GM23338 (cell line): ENCODE data around the gene HTR3B. TPM values are rescaled to one million over a fixed set of nuclear protein-coding genes. Genes with fewer than 3 reads are reported as not detected.

Source experiments
- ATAC-seq: fragments of 200-7000 bp; cut with Tn5 transposase; 3 replicates; pipeline ENCODE4 v1.9.1; 2020
- DNase-seq: peaks from one replicate; pipeline ENCODE4 v3.0.0-alpha.2; 2015; ENCODE audit warnings: low spot score
- H2AFZ ChIP-seq: fragments of 200-600 bp; sonication (generic); 2 replicates; pipeline ENCODE4 v1.8.0; 2016; ENCODE audit warnings: antibody characterized with exemption, mild to moderate bottlenecking, moderate library complexity
- H3F3A ChIP-seq: fragments of 200-600 bp; sonication (generic); replicated peaks from 2 replicates; pipeline ENCODE4 v1.8.0; 2017; ENCODE audit warnings: antibody characterized with exemption, mixed run types, low read depth
- H3K27ac ChIP-seq: fragments of 200-600 bp; sonication (generic); 2 replicates; pipeline ENCODE4 v1.6.1; 2016; ENCODE audit warnings: low read depth
- H3K27me3 ChIP-seq: fragments of 200-600 bp; sonication (generic); 2 replicates; pipeline ENCODE4 v1.8.0; 2016; ENCODE audit warnings: mild to moderate bottlenecking, mixed run types, moderate library complexity; ENCODE audit not compliant: insufficient read depth
- H3K36me3 ChIP-seq: fragments of 200-600 bp; sonication (generic); 2 replicates; pipeline ENCODE4 v1.8.0; 2016; ENCODE audit warnings: mild to moderate bottlenecking; ENCODE audit not compliant: insufficient read depth
- H3K4me1 ChIP-seq: fragments of 200-600 bp; sonication (generic); 2 replicates; pipeline ENCODE4 v1.8.0; 2016; ENCODE audit warnings: mild to moderate bottlenecking, moderate library complexity; ENCODE audit not compliant: insufficient read depth
- H3K4me2 ChIP-seq: fragments of 200-600 bp; sonication (generic); 2 replicates; pipeline ENCODE4 v1.7.1; 2017; ENCODE audit warnings: mixed run types
- H3K4me3 ChIP-seq: fragments of 200-600 bp; sonication (generic); 2 replicates; pipeline ENCODE4 v1.6.1; 2016; ENCODE audit warnings: mixed run types
- H3K79me2 ChIP-seq: fragments of 200-600 bp; sonication (generic); replicated peaks from 2 replicates; pipeline ENCODE4 v1.8.0; 2017; ENCODE audit warnings: mild to moderate bottlenecking; ENCODE audit not compliant: insufficient read depth
- H3K9me2 ChIP-seq: fragments of 200-600 bp; sonication (generic); 2 replicates; pipeline ENCODE4 v1.8.0; 2017; ENCODE audit not compliant: insufficient read depth
- H4K20me1 ChIP-seq: fragments of 200-600 bp; sonication (generic); replicated peaks from 2 replicates; pipeline ENCODE4 v1.8.0; 2017; ENCODE audit warnings: mild to moderate bottlenecking; ENCODE audit not compliant: insufficient read depth
- H3K27ac Mint-ChIP-seq: 2 replicates; pipeline ENCODE4 v1.8.0; 2020; ENCODE audit warnings: inconsistent platforms, mild to moderate bottlenecking, moderate library complexity, mixed read lengths
- H3K27me3 Mint-ChIP-seq: 3 replicates; pipeline ENCODE4 v1.8.0; 2022; ENCODE audit warnings: low read depth, mild to moderate bottlenecking, moderate library complexity, mixed read lengths, inconsistent platforms; ENCODE audit not compliant: insufficient read depth, poor library complexity
- H3K36me3 Mint-ChIP-seq: 3 replicates; pipeline ENCODE4 v1.8.0; 2021; ENCODE audit warnings: low read depth, mild to moderate bottlenecking, inconsistent platforms, moderate library complexity, mixed read lengths
- H3K4me1 Mint-ChIP-seq: 3 replicates; pipeline ENCODE4 v1.8.0; 2020; ENCODE audit warnings: mild to moderate bottlenecking, inconsistent platforms, mixed read lengths
- H3K4me3 Mint-ChIP-seq: 3 replicates; pipeline ENCODE4 v1.8.0; 2021; ENCODE audit warnings: moderate library complexity, mild to moderate bottlenecking, inconsistent platforms, mixed read lengths
- H3K9me3 Mint-ChIP-seq: 3 replicates; pipeline ENCODE4 v1.8.0; 2020; ENCODE audit warnings: moderate library complexity, mild to moderate bottlenecking, inconsistent platforms, mixed read lengths
- CTCF ChIP-seq, 2 experiments: fragments of 200-600 bp in 1 of 2; sonication (generic) in 1 of 2; conservative IDR thresholded peaks; 2 replicates each; pipeline versions ENCODE4 v1.5.1 to v1.6.1; 2016 to 2017; ENCODE audit warnings: antibody characterized with exemption in 2 of 2, low read depth in 2 of 2, mild to moderate bottlenecking in 2 of 2, moderate library complexity in 1 of 2
- JUNB ChIP-seq: IDR thresholded peaks from one replicate; pipeline ENCODE4 v1.6.1; 2016; ENCODE audit warnings: antibody characterized with exemption; ENCODE audit not compliant: unreplicated experiment
- REST ChIP-seq: IDR thresholded peaks from one replicate; pipeline ENCODE4 v1.6.1; 2018; ENCODE audit warnings: antibody characterized with exemption; ENCODE audit not compliant: unreplicated experiment
- ZNF331 ChIP-seq: fragments of 250-450 bp; sonication (Bioruptor Pico); IDR thresholded peaks from 2 replicates; pipeline ENCODE4 v1.5.0; 2020; ENCODE audit warnings: low read depth, mild to moderate bottlenecking, moderate library complexity
- polyA plus RNA-seq: library from polyadenylated mRNA; unstranded; fragments of >200 nt; fragmentation: Nextera tagmentation; extraction: Ambion mirVana; gene quantifications from 2 replicates; pipeline ENCODE4 v1.2.1, GENCODE V29; 2016
- total RNA-seq: library from RNA; depleted of rRNA; stranded (reverse); fragments of >200 nt; shearing (Covaris generic); gene quantifications from 2 replicates; pipeline ENCODE4 v1.2.3, GENCODE V29; 2014
- TF ChIP-seq, protein P1 (sequence below): fragments of 250-450 bp; sonication (Bioruptor Pico); IDR thresholded peaks from 2 replicates; pipeline ENCODE4 v1.5.0; 2020; ENCODE audit warnings: mild to moderate bottlenecking, moderate library complexity
- TF ChIP-seq, protein P2 (sequence below): IDR thresholded peaks from 2 replicates; pipeline ENCODE4 v1.6.1; 2016; ENCODE audit warnings: antibody characterized with exemption

The HTR3B gene
- total and polyA plus RNA-seq, 2 experiments from 2014 or later = not detected

GRCh38 chr11:113906516-113906915 lies 1.9 kb downstream of the HTR3B start (continued):
- TF ChIP-seq, protein P1, sequence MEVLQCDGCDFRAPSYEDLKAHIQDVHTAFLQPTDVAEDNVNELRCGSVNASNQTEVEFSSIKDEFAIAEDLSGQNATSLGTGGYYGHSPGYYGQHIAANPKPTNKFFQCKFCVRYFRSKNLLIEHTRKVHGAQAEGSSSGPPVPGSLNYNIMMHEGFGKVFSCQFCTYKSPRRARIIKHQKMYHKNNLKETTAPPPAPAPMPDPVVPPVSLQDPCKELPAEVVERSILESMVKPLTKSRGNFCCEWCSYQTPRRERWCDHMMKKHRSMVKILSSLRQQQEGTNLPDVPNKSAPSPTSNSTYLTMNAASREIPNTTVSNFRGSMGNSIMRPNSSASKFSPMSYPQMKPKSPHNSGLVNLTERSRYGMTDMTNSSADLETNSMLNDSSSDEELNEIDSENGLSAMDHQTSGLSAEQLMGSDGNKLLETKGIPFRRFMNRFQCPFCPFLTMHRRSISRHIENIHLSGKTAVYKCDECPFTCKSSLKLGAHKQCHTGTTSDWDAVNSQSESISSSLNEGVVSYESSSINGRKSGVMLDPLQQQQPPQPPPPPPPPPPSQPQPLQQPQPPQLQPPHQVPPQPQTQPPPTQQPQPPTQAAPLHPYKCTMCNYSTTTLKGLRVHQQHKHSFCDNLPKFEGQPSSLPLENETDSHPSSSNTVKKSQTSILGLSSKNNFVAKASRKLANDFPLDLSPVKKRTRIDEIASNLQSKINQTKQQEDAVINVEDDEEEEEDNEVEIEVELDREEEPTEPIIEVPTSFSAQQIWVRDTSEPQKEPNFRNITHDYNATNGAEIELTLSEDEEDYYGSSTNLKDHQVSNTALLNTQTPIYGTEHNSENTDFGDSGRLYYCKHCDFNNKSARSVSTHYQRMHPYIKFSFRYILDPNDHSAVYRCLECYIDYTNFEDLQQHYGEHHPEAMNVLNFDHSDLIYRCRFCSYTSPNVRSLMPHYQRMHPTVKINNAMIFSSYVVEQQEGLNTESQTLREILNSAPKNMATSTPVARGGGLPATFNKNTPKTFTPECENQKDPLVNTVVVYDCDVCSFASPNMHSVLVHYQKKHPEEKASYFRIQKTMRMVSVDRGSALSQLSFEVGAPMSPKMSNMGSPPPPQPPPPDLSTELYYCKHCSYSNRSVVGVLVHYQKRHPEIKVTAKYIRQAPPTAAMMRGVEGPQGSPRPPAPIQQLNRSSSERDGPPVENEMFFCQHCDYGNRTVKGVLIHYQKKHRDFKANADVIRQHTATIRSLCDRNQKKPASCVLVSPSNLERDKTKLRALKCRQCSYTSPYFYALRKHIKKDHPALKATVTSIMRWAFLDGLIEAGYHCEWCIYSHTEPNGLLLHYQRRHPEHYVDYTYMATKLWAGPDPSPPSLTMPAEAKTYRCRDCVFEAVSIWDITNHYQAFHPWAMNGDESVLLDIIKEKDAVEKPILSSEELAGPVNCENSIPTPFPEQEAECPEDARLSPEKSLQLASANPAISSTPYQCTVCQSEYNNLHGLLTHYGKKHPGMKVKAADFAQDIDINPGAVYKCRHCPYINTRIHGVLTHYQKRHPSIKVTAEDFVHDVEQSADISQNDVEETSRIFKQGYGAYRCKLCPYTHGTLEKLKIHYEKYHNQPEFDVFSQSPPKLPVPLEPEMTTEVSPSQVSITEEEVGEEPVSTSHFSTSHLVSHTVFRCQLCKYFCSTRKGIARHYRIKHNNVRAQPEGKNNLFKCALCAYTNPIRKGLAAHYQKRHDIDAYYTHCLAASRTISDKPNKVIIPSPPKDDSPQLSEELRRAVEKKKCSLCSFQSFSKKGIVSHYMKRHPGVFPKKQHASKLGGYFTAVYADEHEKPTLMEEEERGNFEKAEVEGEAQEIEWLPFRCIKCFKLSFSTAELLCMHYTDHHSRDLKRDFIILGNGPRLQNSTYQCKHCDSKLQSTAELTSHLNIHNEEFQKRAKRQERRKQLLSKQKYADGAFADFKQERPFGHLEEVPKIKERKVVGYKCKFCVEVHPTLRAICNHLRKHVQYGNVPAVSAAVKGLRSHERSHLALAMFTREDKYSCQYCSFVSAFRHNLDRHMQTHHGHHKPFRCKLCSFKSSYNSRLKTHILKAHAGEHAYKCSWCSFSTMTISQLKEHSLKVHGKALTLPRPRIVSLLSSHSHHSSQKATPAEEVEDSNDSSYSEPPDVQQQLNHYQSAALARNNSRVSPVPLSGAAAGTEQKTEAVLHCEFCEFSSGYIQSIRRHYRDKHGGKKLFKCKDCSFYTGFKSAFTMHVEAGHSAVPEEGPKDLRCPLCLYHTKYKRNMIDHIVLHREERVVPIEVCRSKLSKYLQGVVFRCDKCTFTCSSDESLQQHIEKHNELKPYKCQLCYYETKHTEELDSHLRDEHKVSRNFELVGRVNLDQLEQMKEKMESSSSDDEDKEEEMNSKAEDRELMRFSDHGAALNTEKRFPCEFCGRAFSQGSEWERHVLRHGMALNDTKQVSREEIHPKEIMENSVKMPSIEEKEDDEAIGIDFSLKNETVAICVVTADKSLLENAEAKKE (CRISPR knock-in tag) = no peak
- TF ChIP-seq, protein P2, sequence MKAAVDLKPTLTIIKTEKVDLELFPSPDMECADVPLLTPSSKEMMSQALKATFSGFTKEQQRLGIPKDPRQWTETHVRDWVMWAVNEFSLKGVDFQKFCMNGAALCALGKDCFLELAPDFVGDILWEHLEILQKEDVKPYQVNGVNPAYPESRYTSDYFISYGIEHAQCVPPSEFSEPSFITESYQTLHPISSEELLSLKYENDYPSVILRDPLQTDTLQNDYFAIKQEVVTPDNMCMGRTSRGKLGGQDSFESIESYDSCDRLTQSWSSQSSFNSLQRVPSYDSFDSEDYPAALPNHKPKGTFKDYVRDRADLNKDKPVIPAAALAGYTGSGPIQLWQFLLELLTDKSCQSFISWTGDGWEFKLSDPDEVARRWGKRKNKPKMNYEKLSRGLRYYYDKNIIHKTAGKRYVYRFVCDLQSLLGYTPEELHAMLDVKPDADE = no peak
- no peak for TF ChIP-seq JUNB

GRCh38 chr11:113907152-113907551 lies 2.6 kb downstream of the HTR3B start:
- no peaks in the 10 kb centered on the region for H3K36me3 ChIP-seq
- Mint-ChIP-seq H3K27me3 (no peaks in the 10 kb centered on the region), H3K9me3 (no peaks in the 10 kb centered on the region), H3K27ac (no peak overlapping the region), H3K4me3 (no peak overlapping the region), H3K36me3 (no peaks in the 10 kb centered on the region), H3K4me1 (peaks cover 15% of the 10 kb centered on the region)
- no peak overlapping the region for H3K27ac ChIP-seq
- no peaks in the 10 kb centered on the region for H3K79me2 ChIP-seq
- no peaks in the 10 kb centered on the region for H3F3A ChIP-seq
- DNase-seq (no peak), ATAC-seq (no peak)
- peaks cover 4% of the 10 kb centered on the region for H3K4me1 ChIP-seq
- no peaks in the 10 kb centered on the region for H3K27me3 ChIP-seq
- H3K9me2 ChIP-seq = no peaks in the 10 kb centered on the region
- no peaks in the 10 kb centered on the region for H4K20me1 ChIP-seq
- no peak overlapping the region for H3K4me3 ChIP-seq
- H3K4me2 ChIP-seq = no peak overlapping the region
- no peak overlapping the region for H2AFZ ChIP-seq
- TF ChIP-seq CTCF (conservative IDR thresholded peaks at IDR 0.05; ENCODE audit: low read depth in 2 of 2) (no peak), REST (no peak), ZNF331 (CRISPR knock-in tag) (no peak)
